Measurements from ENCODE around the gene ATP12A. TPM values are rescaled to one million over a fixed set of nuclear protein-coding genes. Genes with fewer than 3 reads are reported as not detected.

Gene ATP12A
- total RNA-seq, 2 donors from 2014 or later, result not detected

DNA sequence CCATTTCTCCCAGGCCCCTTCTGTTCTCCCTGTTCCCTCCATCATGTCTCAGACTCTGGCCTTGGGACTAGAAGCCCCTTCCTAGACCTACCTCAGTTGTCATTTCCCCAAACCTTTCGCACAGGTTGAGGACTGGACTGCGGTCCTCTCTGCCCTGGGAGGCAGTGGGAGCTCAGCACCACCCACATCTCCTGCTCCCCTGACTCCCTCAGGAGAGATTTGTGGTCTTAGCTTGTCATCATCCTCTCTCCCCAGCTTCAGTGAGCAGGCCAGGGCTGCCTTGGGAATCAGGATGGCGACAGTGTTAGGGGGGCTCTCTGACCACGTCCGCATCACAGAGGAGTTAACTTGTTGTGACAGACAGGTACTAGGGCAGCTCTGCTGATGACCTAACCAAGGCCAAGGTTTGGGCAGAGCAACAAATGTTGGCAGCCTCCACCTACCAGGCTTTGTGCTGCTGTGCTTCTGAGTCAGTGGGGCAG lies 58.2 kb downstream of the ATP12A start:
- TF ChIP-seq, protein P1, sequence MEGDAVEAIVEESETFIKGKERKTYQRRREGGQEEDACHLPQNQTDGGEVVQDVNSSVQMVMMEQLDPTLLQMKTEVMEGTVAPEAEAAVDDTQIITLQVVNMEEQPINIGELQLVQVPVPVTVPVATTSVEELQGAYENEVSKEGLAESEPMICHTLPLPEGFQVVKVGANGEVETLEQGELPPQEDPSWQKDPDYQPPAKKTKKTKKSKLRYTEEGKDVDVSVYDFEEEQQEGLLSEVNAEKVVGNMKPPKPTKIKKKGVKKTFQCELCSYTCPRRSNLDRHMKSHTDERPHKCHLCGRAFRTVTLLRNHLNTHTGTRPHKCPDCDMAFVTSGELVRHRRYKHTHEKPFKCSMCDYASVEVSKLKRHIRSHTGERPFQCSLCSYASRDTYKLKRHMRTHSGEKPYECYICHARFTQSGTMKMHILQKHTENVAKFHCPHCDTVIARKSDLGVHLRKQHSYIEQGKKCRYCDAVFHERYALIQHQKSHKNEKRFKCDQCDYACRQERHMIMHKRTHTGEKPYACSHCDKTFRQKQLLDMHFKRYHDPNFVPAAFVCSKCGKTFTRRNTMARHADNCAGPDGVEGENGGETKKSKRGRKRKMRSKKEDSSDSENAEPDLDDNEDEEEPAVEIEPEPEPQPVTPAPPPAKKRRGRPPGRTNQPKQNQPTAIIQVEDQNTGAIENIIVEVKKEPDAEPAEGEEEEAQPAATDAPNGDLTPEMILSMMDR (IDR thresholded peaks at IDR 0.05), result no peak
- H3K4me1 ChIP-seq, result no peaks in the 10 kb centered on the region
- H3K27ac ChIP-seq, result no peak overlapping the region
- H3K36me3 ChIP-seq, result no peaks in the 10 kb centered on the region
- no peaks in the 10 kb centered on the region for H3K27me3 ChIP-seq
- H3K9me3 ChIP-seq, result no peaks in the 10 kb centered on the region
- DNase-seq (ENCODE audit: low spot score), result no peak
- no peak overlapping the region for H3K4me3 ChIP-seq

DNA sequence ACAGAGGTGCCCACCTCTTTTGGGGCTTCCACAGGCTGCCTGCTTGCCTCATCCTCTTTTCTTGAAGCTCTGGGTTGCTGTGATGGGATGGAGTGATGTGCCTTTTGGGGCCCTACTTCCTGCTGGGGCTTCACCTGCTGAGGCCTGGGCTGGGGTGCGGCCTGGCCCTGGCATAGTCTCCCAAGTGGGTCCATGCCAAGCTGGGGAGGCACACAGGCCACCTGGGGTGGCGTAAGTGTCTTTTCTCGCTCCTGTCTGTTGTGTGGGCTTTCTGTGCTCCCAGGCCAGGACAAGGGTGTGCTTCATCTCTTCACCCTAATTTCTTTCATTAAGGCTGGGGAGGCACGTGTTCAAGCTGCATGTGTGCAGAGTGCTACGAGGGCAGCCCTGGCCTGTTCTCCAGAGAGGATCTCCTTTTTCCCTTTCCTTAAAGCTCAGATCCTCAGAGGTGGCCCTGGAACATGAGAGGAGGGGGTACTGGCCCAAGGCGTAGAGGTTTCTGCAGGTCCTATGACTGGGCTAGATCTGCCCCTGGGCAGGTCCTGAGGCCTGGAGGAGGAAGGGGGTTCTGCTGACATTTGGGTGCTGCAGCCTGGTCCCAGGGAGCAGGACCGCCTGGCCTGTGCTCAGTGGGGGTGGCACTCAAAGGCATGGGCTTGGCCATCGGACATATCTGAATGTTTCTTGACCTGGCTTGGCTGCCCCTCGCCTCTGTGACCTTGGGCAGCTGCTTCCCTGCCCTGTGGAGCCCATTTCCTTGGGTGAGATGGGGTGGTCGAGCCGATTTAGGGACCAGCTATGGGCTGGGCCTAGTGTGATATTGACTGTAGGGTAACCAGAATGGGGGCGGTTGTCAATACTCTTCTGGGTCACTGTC lies 60.0 kb downstream of the ATP12A start:
- Histone ChIP-seq H3K4me3 (no peak overlapping the region), H3K36me3 (no peaks in the 10 kb centered on the region), H3K27me3 (no peaks in the 10 kb centered on the region), H3K4me1 (no peaks in the 10 kb centered on the region), H3K9me3 (no peaks in the 10 kb centered on the region), H3K27ac (no peak overlapping the region)
- TF ChIP-seq, protein P1 (IDR thresholded peaks at IDR 0.05), result no peak
- no peak for DNase-seq (ENCODE audit: low spot score)

DNA sequence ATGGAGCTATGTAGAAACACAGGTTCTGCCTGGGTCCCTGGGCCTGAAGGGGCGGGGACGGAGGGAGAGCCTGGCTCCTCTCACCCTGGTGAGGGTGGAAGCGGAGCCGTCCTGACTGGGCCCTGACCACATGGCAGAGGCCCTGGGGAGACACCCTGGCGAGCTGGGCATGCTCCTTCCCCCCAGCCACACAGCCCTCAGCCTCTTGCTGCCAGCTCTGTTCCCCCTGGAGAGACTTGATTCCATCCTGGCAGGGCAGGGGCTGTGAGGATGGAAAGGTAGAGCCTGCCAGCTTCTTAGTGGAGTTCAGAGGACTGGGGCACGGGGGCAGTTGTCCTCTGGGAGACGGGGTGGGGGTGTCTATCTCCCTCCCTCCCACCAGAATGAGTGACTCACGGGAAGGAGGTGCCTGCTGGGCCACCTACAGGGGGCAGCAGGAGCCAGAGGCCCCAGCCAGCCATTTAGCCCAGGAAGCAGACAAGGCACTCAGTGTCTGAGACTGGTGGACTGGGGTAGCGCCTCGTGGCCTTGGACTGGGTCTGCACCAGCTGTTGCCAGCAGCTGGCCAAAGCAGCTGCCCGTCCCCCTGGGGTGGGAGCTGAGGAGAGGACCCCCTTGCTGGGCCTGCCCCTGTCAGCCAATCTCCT lies 60.9 kb downstream of the ATP12A start:
- TF ChIP-seq, protein P1 (IDR thresholded peaks at IDR 0.05), result no peak
- Histone ChIP-seq H3K27me3 (peaks cover 0 to 5% of the 10 kb centered on the region in 2 donors), H3K27ac (no peak overlapping the region), H3K4me3 (no peak overlapping the region), H3K36me3 (no peaks in the 10 kb centered on the region), H3K9me3 (no peaks in the 10 kb centered on the region), H3K4me1 (peaks cover 0 to 5% of the 10 kb centered on the region in 2 donors)
- DNase-seq (ENCODE audit: low spot score), result no peak

DNA sequence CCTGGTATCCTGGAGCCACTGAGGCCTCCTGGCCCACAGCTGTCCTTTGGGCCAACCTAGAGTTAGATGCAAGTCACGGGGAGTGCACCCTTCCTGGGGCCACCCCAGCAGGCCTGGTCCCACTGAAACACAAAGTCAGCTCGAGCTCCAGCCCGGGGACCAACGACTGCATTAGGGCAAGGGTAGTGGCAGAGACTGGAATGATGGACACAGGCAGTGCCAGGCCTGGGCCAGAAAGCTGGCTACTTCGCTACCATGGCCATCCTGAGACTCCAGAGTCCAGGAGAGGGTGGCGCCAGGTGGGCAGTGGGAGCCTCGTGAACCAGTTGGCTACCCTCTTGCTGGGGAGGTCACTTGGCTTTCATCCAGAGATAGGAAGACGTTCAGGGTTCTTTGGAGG lies 61.6 kb downstream of the ATP12A start:
- DNase-seq (ENCODE audit: low spot score), result no peak
- Histone ChIP-seq H3K27me3 (peaks cover 0 to 8% of the 10 kb centered on the region in 2 donors), H3K4me1 (peaks cover 0 to 12% of the 10 kb centered on the region in 2 donors), H3K9me3 (no peaks in the 10 kb centered on the region), H3K27ac (no peak overlapping the region), H3K4me3 (no peak overlapping the region), H3K36me3 (no peaks in the 10 kb centered on the region)
- TF ChIP-seq, protein P1 (IDR thresholded peaks at IDR 0.05), result no peak

DNA sequence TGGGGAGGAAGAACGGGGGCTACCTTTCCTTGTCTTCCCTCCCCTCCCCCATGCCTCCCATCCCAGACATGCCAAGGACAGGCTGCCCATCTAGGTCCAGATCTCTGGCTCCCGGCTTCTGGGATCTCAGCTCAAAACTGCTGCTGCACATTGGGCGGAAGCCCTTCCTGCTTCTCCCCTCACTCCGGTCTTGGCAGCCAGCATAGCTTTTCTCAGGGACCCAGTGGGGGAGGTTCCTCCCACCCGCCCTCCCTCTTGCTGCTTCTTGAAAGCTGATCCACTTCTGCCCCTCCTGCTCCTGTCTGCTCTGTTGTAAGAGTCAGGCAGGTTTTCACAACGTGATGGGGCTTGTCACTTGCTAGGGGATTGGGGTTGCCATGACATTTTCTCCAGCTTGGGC lies 62.1 kb downstream of the ATP12A start:
- Histone ChIP-seq H3K9me3 (no peaks in the 10 kb centered on the region), H3K27ac (no peak overlapping the region), H3K27me3 (peaks cover 0 to 10% of the 10 kb centered on the region in 2 donors), H3K4me1 (peaks cover 0 to 17% of the 10 kb centered on the region in 2 donors), H3K36me3 (no peaks in the 10 kb centered on the region), H3K4me3 (no peak overlapping the region)
- TF ChIP-seq, protein P1 (IDR thresholded peaks at IDR 0.05), result no peak
- DNase-seq (ENCODE audit: low spot score), result no peak
